Hippocampal formation (tissue), 2 donors: ENCODE measurements around the gene FBXW8.

Experiments
- DNase-seq, 2 donors: peaks; one replicate each; lab custom pipeline; 2025; lab: John Stamatoyannopoulos, UW

The FBXW8 gene

GRCh38 chr12:116910645-116911451 lies at the start of gene FBXW8:
TSS of gene FBXW8 (plus strand) at chr12:116910950. CDS start at chr12:116911038, 88 bp downstream.
- DNase-seq: peak in 1 of 2 donors; percentile 41

- DNase-seq: peak; percentile 29 to 44
Observed at GRCh38 chr12:116861320-116861719, 49.4 kb upstream of the FBXW8 start.

- no peak for DNase-seq
Observed at GRCh38 chr12:116862167-116862566, 48.6 kb upstream of the FBXW8 start.

GRCh38 chr12:116863275-116863767 lies 47.4 kb upstream of the FBXW8 start:
- DNase-seq: no peak

- no peak for DNase-seq
Observed at GRCh38 chr12:116864371-116865160, 46.2 kb upstream of the FBXW8 start.

GRCh38 chr12:116867523-116867922 lies 43.2 kb upstream of the FBXW8 start:
- no peak for DNase-seq

GRCh38 chr12:116870306-116870705 lies 40.4 kb upstream of the FBXW8 start:
- no peak for DNase-seq

GRCh38 chr12:116874324-116874995 lies 36.3 kb upstream of the FBXW8 start:
- no peak for DNase-seq

GRCh38 chr12:116876151-116876869 lies 34.4 kb upstream of the FBXW8 start:
- no peak for DNase-seq

- no peak for DNase-seq
Observed at GRCh38 chr12:116878567-116879508, 31.9 kb upstream of the FBXW8 start.

- no peak for DNase-seq
Observed at GRCh38 chr12:116879509-116880212, 31.1 kb upstream of the FBXW8 start.

- no peak for DNase-seq
Observed at GRCh38 chr12:116880213-116880816, 30.4 kb upstream of the FBXW8 start.

- no peak for DNase-seq
Observed at GRCh38 chr12:116880817-116881324, 29.9 kb upstream of the FBXW8 start.

- DNase-seq: no peak
Observed at GRCh38 chr12:116881325-116881876, 29.3 kb upstream of the FBXW8 start, which contains the start of gene HRK. TSS of gene HRK (minus strand) at chr12:116881441. CDS start at chr12:116881307, 134 bp downstream.

GRCh38 chr12:116881877-116882507 lies 28.8 kb upstream of the FBXW8 start:
- no peak for DNase-seq

- peak in 1 of 2 donors; percentile 43 for DNase-seq
Observed at GRCh38 chr12:116882742-116883141, 28.0 kb upstream of the FBXW8 start.

- no peak for DNase-seq
Observed at GRCh38 chr12:116884871-116885270, 25.9 kb upstream of the FBXW8 start.

GRCh38 chr12:116885491-116885890 lies 25.3 kb upstream of the FBXW8 start:
- no peak for DNase-seq
